H1 (cell line): Measurements from ENCODE around the gene COPA. TPM values are rescaled to one million over a fixed set of nuclear protein-coding genes. Genes with fewer than 3 reads are reported as not detected.

ENCODE experiments used
- CTCF ChIA-PET: fragments of 300-600 bp; sonication (Branson Sonifier 250); formaldehyde crosslinking; loops from one replicate; lab custom pipeline; 2021; ENCODE audit not compliant: partially characterized antibody; lab: Charles Lee
- POLR2A ChIA-PET: fragments of 300-600 bp; sonication (Branson Sonifier 250); formaldehyde crosslinking; loops from one replicate; lab custom pipeline; 2021; ENCODE audit warnings: inconsistent platforms; ENCODE audit not compliant: partially characterized antibody; lab: Charles Lee
- DNase-seq, 2 experiments: peaks; one replicate each; pipeline versions ENCODE4 v3.0.0 to v3.0.0-alpha.2; 2010 to 2022; ENCODE audit warnings: low spot score in 2 of 2, low read depth in 1 of 2, mixed read lengths in 1 of 2
- FAIRE-seq: peaks from 2 replicates; lab custom pipeline; 2011; peaks lifted over from hg19 to GRCh38; lab: Jason Lieb, UNC
- H2AFZ ChIP-seq: 2 replicates; pipeline ENCODE4 v1.8.1; 2012; ENCODE audit warnings: low read length, inconsistent platforms
- H2AK5ac ChIP-seq: 2 replicates; pipeline ENCODE4 v1.6.1; 2013; ENCODE audit warnings: low read depth, low read length
- H2BK120ac ChIP-seq: replicated peaks from 2 replicates; pipeline ENCODE3; 2013; ENCODE audit warnings: low read depth, low read length, inconsistent platforms
- H2BK12ac ChIP-seq: 2 replicates; pipeline ENCODE4 v1.6.1; 2013; ENCODE audit warnings: low read depth, low read length
- H2BK15ac ChIP-seq: 2 replicates; pipeline ENCODE4 v1.6.1; 2013; ENCODE audit warnings: low read length
- H2BK20ac ChIP-seq: 2 replicates; pipeline ENCODE4 v1.6.1; 2013; ENCODE audit warnings: low read length
- H2BK5ac ChIP-seq: 2 replicates; pipeline ENCODE4 v1.6.1; 2013; ENCODE audit warnings: low read depth, low read length
- H3K14ac ChIP-seq: 2 replicates; pipeline ENCODE4 v1.6.1; 2013; ENCODE audit warnings: inconsistent platforms; ENCODE audit not compliant: insufficient read length
- H3K18ac ChIP-seq: 2 replicates; pipeline ENCODE4 v1.6.1; 2013; ENCODE audit warnings: low read length; ENCODE audit errors: extremely low read depth
- H3K23ac ChIP-seq: 2 replicates; pipeline ENCODE4 v1.6.1; 2013; ENCODE audit warnings: inconsistent platforms; ENCODE audit not compliant: insufficient read length
- H3K23me2 ChIP-seq: 2 replicates; pipeline ENCODE4 v1.6.1; 2013; ENCODE audit warnings: low read depth, low read length
- H3K27ac ChIP-seq: 2 replicates; pipeline ENCODE4 v1.6.1; 2011; ENCODE audit warnings: low read depth, low read length, inconsistent platforms
- H3K27me3 ChIP-seq, 4 experiments: replicated peaks in 1 of 4; 1 replicate in 1 of 4; 2 replicates in 3 of 4; pipeline versions ENCODE4 v1.6.1 to v1.8.1; 2011 to 2013; ENCODE audit warnings: low read length in 3 of 4, mild to moderate bottlenecking in 3 of 4, inconsistent platforms in 2 of 4, mixed read lengths in 2 of 4, moderate library complexity in 1 of 4; ENCODE audit not compliant: control insufficient read depth in 3 of 4, insufficient read depth in 3 of 4; ENCODE audit errors: extremely low read depth in 1 of 4
- H3K36me3 ChIP-seq, 4 experiments: 2 replicates each; pipeline versions ENCODE4 v1.6.1 to v1.8.1; 2011 to 2013; ENCODE audit warnings: mild to moderate bottlenecking in 4 of 4, low read length in 3 of 4, moderate library complexity in 2 of 4, control low read depth in 1 of 4, inconsistent platforms in 1 of 4; ENCODE audit not compliant: insufficient read depth in 4 of 4, control insufficient read depth in 2 of 4
- H3K4ac ChIP-seq: replicated peaks from 2 replicates; pipeline ENCODE3; 2013; ENCODE audit warnings: low read length, low read depth, mixed read lengths, inconsistent platforms; ENCODE audit not compliant: insufficient read length
- H3K4me1 ChIP-seq, 4 experiments: replicated peaks in 1 of 4; 1 replicate in 1 of 4; 2 replicates in 3 of 4; pipeline versions ENCODE4 v1.6.1 to v1.8.1; 2011 to 2013; ENCODE audit warnings: low read length in 3 of 4, inconsistent platforms in 2 of 4, mixed read lengths in 1 of 4; ENCODE audit not compliant: insufficient read depth in 4 of 4, control insufficient read depth in 3 of 4
- H3K4me2 ChIP-seq, 2 experiments: 2 replicates each; pipeline versions ENCODE4 v1.6.1 to v1.8.1; 2011 to 2013; ENCODE audit warnings: low read depth in 2 of 2, low read length in 2 of 2, control low read depth in 1 of 2, inconsistent platforms in 1 of 2, mild to moderate bottlenecking in 1 of 2; ENCODE audit not compliant: insufficient read depth in 1 of 2
- H3K4me3 ChIP-seq, 4 experiments: fragments of 200-600, 300-600 bp in 1 of 4; sonication (generic), shearing (Covaris generic), sonication (Bioruptor Twin) in 1 of 4; 2 replicates each; pipeline versions ENCODE4 v1.5.1 to v1.8.1; 2011 to 2016; ENCODE audit warnings: low read length in 4 of 4, low read depth in 3 of 4, control low read depth in 2 of 4, inconsistent platforms in 2 of 4, mild to moderate bottlenecking in 2 of 4, mixed read lengths in 1 of 4, moderate library complexity in 1 of 4; ENCODE audit not compliant: insufficient read depth in 2 of 4; ENCODE audit errors: extremely low read depth in 1 of 4
- H3K56ac ChIP-seq: replicated peaks from 2 replicates; pipeline ENCODE3; 2013; ENCODE audit warnings: low read depth, mild to moderate bottlenecking, mixed read lengths, low read length, inconsistent platforms; ENCODE audit not compliant: insufficient read length
- H3K79me1 ChIP-seq: 2 replicates; pipeline ENCODE4 v1.6.1; 2013; ENCODE audit warnings: low read depth, low read length, control low read depth
- H3K79me2 ChIP-seq, 2 experiments: 2 replicates each; pipeline versions ENCODE4 v1.6.1 to v1.8.1; 2012 to 2013; ENCODE audit warnings: low read length in 2 of 2, mild to moderate bottlenecking in 2 of 2, inconsistent platforms in 1 of 2; ENCODE audit not compliant: insufficient read depth in 2 of 2, control insufficient read depth in 1 of 2
- H3K9ac ChIP-seq, 4 experiments: replicated peaks in 1 of 4; 1 replicate in 1 of 4; 2 replicates in 3 of 4; pipeline versions ENCODE4 v1.6.1 to v1.8.1; 2011 to 2013; ENCODE audit warnings: low read depth in 3 of 4, low read length in 3 of 4, control low read depth in 2 of 4, mild to moderate bottlenecking in 2 of 4, moderate library complexity in 2 of 4, inconsistent platforms in 1 of 4; ENCODE audit errors: extremely low read depth in 1 of 4
- H3K9me3 ChIP-seq, 2 experiments: 2 replicates each; pipeline versions ENCODE4 v1.6.1 to v1.8.1; 2012 to 2013; ENCODE audit warnings: mild to moderate bottlenecking in 2 of 2, moderate library complexity in 2 of 2, control low read depth in 1 of 2, inconsistent platforms in 1 of 2, low read depth in 1 of 2, low read length in 1 of 2, mixed read lengths in 1 of 2; ENCODE audit not compliant: insufficient read depth in 2 of 2
- H4K20me1 ChIP-seq, 2 experiments: replicated peaks in 1 of 2; 2 replicates each; pipeline versions ENCODE3 to v1.8.1; 2011 to 2013; ENCODE audit warnings: inconsistent platforms in 2 of 2, low read length in 2 of 2, mild to moderate bottlenecking in 1 of 2; ENCODE audit not compliant: insufficient read depth in 2 of 2, control insufficient read depth in 1 of 2
- H4K5ac ChIP-seq: 2 replicates; pipeline ENCODE4 v1.6.1; 2013; ENCODE audit warnings: low read length, low read depth, mixed read lengths, inconsistent platforms; ENCODE audit not compliant: insufficient read length
- H4K8ac ChIP-seq: 2 replicates; pipeline ENCODE4 v1.8.0; 2013; ENCODE audit warnings: mild to moderate bottlenecking, moderate library complexity, low read length, inconsistent platforms; ENCODE audit not compliant: insufficient read depth; ENCODE audit errors: extremely low read depth
- H4K91ac ChIP-seq: replicated peaks from 2 replicates; pipeline ENCODE3; 2013; ENCODE audit warnings: low read length, mixed read lengths, inconsistent platforms; ENCODE audit not compliant: insufficient read length
- CBX8 ChIP-seq: fragments of 300-800, 300-1000 bp; sonication (generic); IDR thresholded peaks from 2 replicates; pipeline ENCODE4 v1.7.1; 2016; ENCODE audit warnings: low read depth, low read length, borderline replicate concordance
- CTBP2 ChIP-seq: IDR thresholded peaks from 2 replicates; pipeline ENCODE4 v1.7.0; 2011; ENCODE audit warnings: borderline replicate concordance, mild to moderate bottlenecking, moderate library complexity, mixed read lengths, low read length; ENCODE audit not compliant: insufficient read depth, insufficient read length
- MAFK ChIP-seq: IDR thresholded peaks from 2 replicates; pipeline ENCODE4 v1.6.1; 2012; ENCODE audit warnings: low read depth, mild to moderate bottlenecking, improper control_type of control experiment, low read length
- NANOG ChIP-seq: IDR thresholded peaks from 2 replicates; pipeline ENCODE4 v1.6.1; 2011; ENCODE audit warnings: low read length, low read depth, mild to moderate bottlenecking, inconsistent platforms; ENCODE audit not compliant: insufficient read depth, poor library complexity, severe bottlenecking
- SIRT6 ChIP-seq: IDR thresholded peaks from one replicate; pipeline ENCODE4 v1.7.1; 2012; ENCODE audit warnings: low read length, inconsistent platforms
- TAF7 ChIP-seq: optimal IDR thresholded peaks from 2 replicates; pipeline ENCODE3; 2011; ENCODE audit warnings: low read depth, mild to moderate bottlenecking, inconsistent platforms, low read length, moderate library complexity, borderline replicate concordance
- ZNF274 ChIP-seq: IDR thresholded peaks from 2 replicates; pipeline ENCODE4 v1.7.0; 2012; ENCODE audit warnings: low read length, borderline replicate concordance; ENCODE audit errors: extremely low read depth
- polyA plus RNA-seq, 7 experiments: library from polyadenylated mRNA; depleted of rRNA in 3 of 7; stranded (reverse) in 5 of 7; unstranded in 2 of 7; fragments of >200 nt in 5 of 7; fragments of 200-250 nt in 2 of 7; gene quantifications; 1 replicate in 5 of 7; 2 replicates in 1 of 7; 4 replicates in 1 of 7; pipeline versions ENCODE4 v1.2.1 to v1.2.3, GENCODE V29; 2011 to 2013; ENCODE audit warnings: missing spikeins in 2 of 7, mixed read lengths in 2 of 7
- total RNA-seq: library from RNA; stranded (reverse); fragmentation: NEBNext Ultra II Directional; extraction: Animal tissue kit (Norgen Biotek cat#: 25700); gene quantifications from 2 replicates; pipeline ENCODE4 v1.2.1, GENCODE V29; 2021

The COPA gene
- total and polyA plus RNA-seq, 2 of the 8 experiments (the other 6 are each of a cell fraction or from before 2014, with no cell fraction given), result 78.2 to 115 TPM

DNA sequence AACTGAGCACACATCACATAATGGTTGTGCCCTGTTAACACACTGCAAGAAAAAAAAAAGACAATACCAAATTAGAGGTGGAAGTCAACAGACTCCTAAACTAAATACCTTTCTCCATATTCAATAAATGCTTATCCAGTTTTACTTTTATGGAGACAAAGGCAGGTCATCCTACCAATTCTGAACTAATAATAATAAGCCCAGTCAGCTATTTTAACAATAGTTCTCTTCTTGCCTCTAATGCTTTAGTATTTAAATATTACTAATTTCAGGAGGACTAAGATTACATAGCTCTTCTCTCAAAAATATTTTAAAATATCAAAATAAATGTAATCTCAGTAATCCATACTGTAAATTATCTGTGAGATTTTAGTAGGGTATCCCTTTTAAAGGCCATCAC is 10.5 kb downstream of the COPA start:
- FAIRE-seq, result no peak
- no peaks in the 10 kb centered on the region for H3K79me2 ChIP-seq

More for the DNA sequence above, 10.5 kb downstream of the COPA start:
- Histone ChIP-seq H3K4me2 (no peak overlapping the region), H3K9ac (no peak overlapping the region), H3K4me3 (no peak overlapping the region), H4K8ac (no peak overlapping the region), H4K5ac (no peak overlapping the region), H3K56ac (no peak overlapping the region), H3K27ac (no peak overlapping the region), H4K20me1 (peaks cover 1 to 2% of the 10 kb centered on the region in 2 experiments), H3K9me3 (no peaks in the 10 kb centered on the region), H4K91ac (no peak overlapping the region), H3K4me1 (no peaks in the 10 kb centered on the region), H2BK20ac (no peak overlapping the region), H3K36me3 (peaks cover 13 to 68% (median 39%) of the 10 kb centered on the region in 4 experiments), H2BK120ac (no peak overlapping the region), H2BK5ac (no peak overlapping the region), H3K79me1 (no peaks in the 10 kb centered on the region), H2AFZ (no peak overlapping the region), H2AK5ac (no peak overlapping the region), H3K18ac (no peak overlapping the region), H3K14ac (no peak overlapping the region), H3K27me3 (no peaks in the 10 kb centered on the region), H3K23ac (no peak overlapping the region), H2BK15ac (no peak overlapping the region), H2BK12ac (no peak overlapping the region), H3K23me2 (no peaks in the 10 kb centered on the region), H3K4ac (no peak overlapping the region)
- POLR2A ChIA-PET, result interaction anchor here (1.0 to 1.1 kb wide), 2 partner anchors 12 to 42 kb away, joined by 3 read pairs; no protein-coding TSS in a partner anchor
- no peak for TF ChIP-seq NANOG
- TF ChIP-seq CBX8, result no peak
- peak; percentile 48; the same call in 1 of the 2 replicates for TF ChIP-seq MAFK
- no peak for TF ChIP-seq ZNF274
- TF ChIP-seq SIRT6, result no peak
- TF ChIP-seq TAF7, result no peak
- TF ChIP-seq CTBP2, result no peak
- CTCF ChIA-PET, result interaction anchor here (0.6 to 6.8 kb wide), 6 partner anchors 12 to 185 kb away, joined by 3 to 55 read pairs (median 4); no protein-coding TSS in a partner anchor
- DNase-seq, result no peak
